ENCODE results near the gene USP43. TPM values are rescaled to one million over a fixed set of nuclear protein-coding genes. Genes with fewer than 3 reads are reported as not detected.

USP43 gene
- total and polyA plus RNA-seq, 2 donors from 2014 or later, result 1.9 to 7.8 TPM

DNA sequence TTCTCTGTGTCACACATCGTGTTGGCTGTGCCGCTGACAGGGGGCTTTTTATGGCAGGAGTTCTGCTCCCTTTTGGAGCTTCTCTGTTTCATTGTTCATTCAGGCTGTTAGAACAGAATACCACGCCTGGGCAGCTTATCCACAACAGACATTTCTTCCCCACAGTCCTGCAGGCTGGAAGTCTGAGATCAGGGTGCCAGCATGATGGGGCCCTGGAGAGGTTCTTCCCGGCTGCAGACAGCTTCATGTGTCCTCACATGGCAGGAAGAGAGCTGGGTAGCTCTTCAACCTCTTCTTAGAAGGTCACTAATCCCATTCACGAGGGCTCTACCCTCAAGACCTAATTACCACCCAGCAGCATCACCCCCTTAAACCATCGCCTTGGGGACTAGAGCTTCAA, 81.0 kb downstream of the USP43 start:
- H3K4me1 ChIP-seq (ENCODE audit: control insufficient read depth in 2 of 3, insufficient read depth in 2 of 3, low read depth in 1 of 3, low read length in 3 of 3), result no peaks in the 10 kb centered on the region
- DNase-seq (peak in 1 of 5 donors; percentile 40), FAIRE-seq (no peak)
- H3K27ac ChIP-seq (ENCODE audit: low read depth in 2 of 2, low read length in 2 of 2), result no peak overlapping the region
- no peak overlapping the region for H3K9ac ChIP-seq (ENCODE audit: low read length in 3 of 3)
- no peaks in the 10 kb centered on the region for H3K36me3 ChIP-seq (ENCODE audit: control insufficient read depth in 2 of 3, insufficient read depth in 3 of 3, low read length in 3 of 3)
- no peaks in the 10 kb centered on the region for H3K9me3 ChIP-seq (ENCODE audit: control insufficient read depth in 2 of 3, insufficient read depth in 1 of 3, low read length in 3 of 3)
- no peak overlapping the region for H3K4me3 ChIP-seq (ENCODE audit: low read length in 3 of 3)
- intact Hi-C loops (cut with DNase I), result no loop called here
- TF ChIP-seq, protein P1, sequence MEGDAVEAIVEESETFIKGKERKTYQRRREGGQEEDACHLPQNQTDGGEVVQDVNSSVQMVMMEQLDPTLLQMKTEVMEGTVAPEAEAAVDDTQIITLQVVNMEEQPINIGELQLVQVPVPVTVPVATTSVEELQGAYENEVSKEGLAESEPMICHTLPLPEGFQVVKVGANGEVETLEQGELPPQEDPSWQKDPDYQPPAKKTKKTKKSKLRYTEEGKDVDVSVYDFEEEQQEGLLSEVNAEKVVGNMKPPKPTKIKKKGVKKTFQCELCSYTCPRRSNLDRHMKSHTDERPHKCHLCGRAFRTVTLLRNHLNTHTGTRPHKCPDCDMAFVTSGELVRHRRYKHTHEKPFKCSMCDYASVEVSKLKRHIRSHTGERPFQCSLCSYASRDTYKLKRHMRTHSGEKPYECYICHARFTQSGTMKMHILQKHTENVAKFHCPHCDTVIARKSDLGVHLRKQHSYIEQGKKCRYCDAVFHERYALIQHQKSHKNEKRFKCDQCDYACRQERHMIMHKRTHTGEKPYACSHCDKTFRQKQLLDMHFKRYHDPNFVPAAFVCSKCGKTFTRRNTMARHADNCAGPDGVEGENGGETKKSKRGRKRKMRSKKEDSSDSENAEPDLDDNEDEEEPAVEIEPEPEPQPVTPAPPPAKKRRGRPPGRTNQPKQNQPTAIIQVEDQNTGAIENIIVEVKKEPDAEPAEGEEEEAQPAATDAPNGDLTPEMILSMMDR (IDR thresholded peaks at IDR 0.05; ENCODE audit: borderline replicate concordance, extremely low read depth, insufficient read depth), result no peak
- no peaks in the 10 kb centered on the region for H3K27me3 ChIP-seq (ENCODE audit: control insufficient read depth, insufficient read depth, low read length)

DNA sequence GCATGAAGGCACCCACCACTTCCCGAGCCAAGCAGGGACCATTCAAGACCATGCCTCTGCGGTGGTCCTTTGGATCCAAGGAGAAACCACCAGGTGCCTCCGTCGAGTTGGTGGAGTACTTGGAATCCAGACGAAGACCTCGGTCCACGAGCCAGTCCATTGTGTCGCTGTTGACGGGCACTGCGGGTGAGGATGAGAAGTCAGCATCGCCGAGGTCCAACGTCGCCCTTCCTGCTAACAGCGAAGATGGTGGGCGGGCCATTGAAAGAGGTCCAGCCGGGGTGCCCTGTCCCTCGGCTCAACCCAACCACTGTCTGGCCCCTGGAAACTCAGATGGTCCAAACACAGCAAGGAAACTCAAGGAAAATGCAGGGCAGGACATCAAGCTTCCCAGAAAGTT, 82.7 kb downstream of the USP43 start:
- no peak for FAIRE-seq
- no peak for DNase-seq
- H3K36me3 ChIP-seq (ENCODE audit: control insufficient read depth in 2 of 3, insufficient read depth in 3 of 3, low read length in 3 of 3), result no peaks in the 10 kb centered on the region
- no peaks in the 10 kb centered on the region for H3K4me1 ChIP-seq (ENCODE audit: control insufficient read depth in 2 of 3, insufficient read depth in 2 of 3, low read depth in 1 of 3, low read length in 3 of 3)
- intact Hi-C loops (cut with DNase I), result no loop called here
- no peaks in the 10 kb centered on the region for H3K27me3 ChIP-seq (ENCODE audit: control insufficient read depth, insufficient read depth, low read length)
- H3K9ac ChIP-seq (ENCODE audit: low read length in 3 of 3), result no peak overlapping the region
- H3K9me3 ChIP-seq (ENCODE audit: control insufficient read depth in 2 of 3, insufficient read depth in 1 of 3, low read length in 3 of 3), result no peaks in the 10 kb centered on the region
- H3K27ac ChIP-seq (ENCODE audit: low read depth in 2 of 2, low read length in 2 of 2), result no peak overlapping the region
- H3K4me3 ChIP-seq (ENCODE audit: low read length in 3 of 3), result no peak overlapping the region
- TF ChIP-seq, protein P1 (IDR thresholded peaks at IDR 0.05; ENCODE audit: borderline replicate concordance, extremely low read depth, insufficient read depth), result no peak

DNA sequence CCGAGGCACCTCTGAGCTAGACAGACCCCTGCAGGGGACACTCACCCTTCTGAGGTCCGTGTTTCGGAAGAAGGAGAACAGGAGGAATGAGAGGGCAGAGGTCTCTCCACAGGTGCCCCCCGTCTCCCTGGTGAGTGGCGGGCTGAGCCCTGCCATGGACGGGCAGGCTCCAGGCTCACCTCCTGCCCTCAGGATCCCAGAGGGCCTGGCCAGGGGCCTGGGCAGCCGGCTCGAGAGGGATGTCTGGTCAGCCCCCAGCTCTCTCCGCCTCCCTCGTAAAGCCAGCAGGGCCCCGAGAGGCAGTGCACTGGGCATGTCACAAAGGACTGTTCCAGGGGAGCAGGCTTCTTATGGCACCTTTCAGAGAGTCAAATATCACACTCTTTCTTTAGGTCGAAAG, 83.2 kb downstream of the USP43 start:
- Histone ChIP-seq H3K9me3 (ENCODE audit: control insufficient read depth in 2 of 3, insufficient read depth in 1 of 3, low read length in 3 of 3) (no peaks in the 10 kb centered on the region), H3K27ac (ENCODE audit: low read depth in 2 of 2, low read length in 2 of 2) (no peak overlapping the region), H3K27me3 (ENCODE audit: control insufficient read depth, insufficient read depth, low read length) (no peaks in the 10 kb centered on the region), H3K4me3 (ENCODE audit: low read length in 3 of 3) (no peak overlapping the region), H3K9ac (ENCODE audit: low read length in 3 of 3) (no peak overlapping the region), H3K36me3 (ENCODE audit: control insufficient read depth in 2 of 3, insufficient read depth in 3 of 3, low read length in 3 of 3) (no peaks in the 10 kb centered on the region), H3K4me1 (ENCODE audit: control insufficient read depth in 2 of 3, insufficient read depth in 2 of 3, low read depth in 1 of 3, low read length in 3 of 3) (no peaks in the 10 kb centered on the region)
- intact Hi-C loops (cut with DNase I), result no loop called here
- TF ChIP-seq, protein P1 (IDR thresholded peaks at IDR 0.05; ENCODE audit: borderline replicate concordance, extremely low read depth, insufficient read depth), result no peak
- no peak for FAIRE-seq
- no peak for DNase-seq

DNA sequence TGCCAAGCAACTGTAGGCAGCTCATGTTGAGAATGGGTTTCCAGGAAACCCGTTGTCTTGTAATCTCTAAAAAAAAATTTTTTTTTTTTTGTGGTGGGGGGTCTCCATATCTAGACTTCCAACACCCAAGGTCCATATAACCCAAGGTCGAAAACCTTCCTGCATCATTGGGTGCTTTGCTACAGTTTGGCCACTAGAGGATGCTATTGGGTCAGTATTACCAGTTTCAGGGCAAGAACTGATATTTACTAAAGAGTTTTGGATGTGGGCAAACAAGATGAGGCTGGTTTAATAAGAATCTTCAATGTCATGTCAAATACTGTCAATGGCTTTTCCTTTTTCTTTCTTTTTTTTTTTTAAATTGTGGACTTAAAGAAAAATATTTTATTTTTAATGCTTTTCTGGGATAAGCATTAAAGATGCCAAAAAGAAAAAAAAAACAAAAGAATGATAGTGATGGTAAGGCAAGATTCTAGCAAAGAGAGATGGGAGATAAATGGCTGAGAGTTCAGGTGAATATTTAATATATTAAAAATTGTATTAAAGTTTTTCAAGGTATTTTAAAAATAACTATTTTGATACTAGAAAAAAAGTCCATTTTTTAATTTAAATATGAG, 83.8 kb downstream of the USP43 start:
- H3K9me3 ChIP-seq (ENCODE audit: control insufficient read depth in 2 of 3, insufficient read depth in 1 of 3, low read length in 3 of 3), result no peaks in the 10 kb centered on the region
- DNase-seq (peak in 2 of 5 donors; percentile 67 to 78), FAIRE-seq (peak; percentile 87)
- H3K36me3 ChIP-seq (ENCODE audit: control insufficient read depth in 2 of 3, insufficient read depth in 3 of 3, low read length in 3 of 3), result no peaks in the 10 kb centered on the region
- no peak overlapping the region for H3K27ac ChIP-seq (ENCODE audit: low read depth in 2 of 2, low read length in 2 of 2)
- no peak overlapping the region for H3K9ac ChIP-seq (ENCODE audit: low read length in 3 of 3)
- intact Hi-C loops (cut with DNase I), result no loop called here
- H3K4me3 ChIP-seq (ENCODE audit: low read length in 3 of 3), result no peak overlapping the region
- TF ChIP-seq, protein P1 (IDR thresholded peaks at IDR 0.05; ENCODE audit: borderline replicate concordance, extremely low read depth, insufficient read depth), result peak; percentile 99
- H3K4me1 ChIP-seq (ENCODE audit: control insufficient read depth in 2 of 3, insufficient read depth in 2 of 3, low read depth in 1 of 3, low read length in 3 of 3), result no peaks in the 10 kb centered on the region
- no peaks in the 10 kb centered on the region for H3K27me3 ChIP-seq (ENCODE audit: control insufficient read depth, insufficient read depth, low read length)
